ENCODE measurements around the gene PPP2R5A.

DNA sequence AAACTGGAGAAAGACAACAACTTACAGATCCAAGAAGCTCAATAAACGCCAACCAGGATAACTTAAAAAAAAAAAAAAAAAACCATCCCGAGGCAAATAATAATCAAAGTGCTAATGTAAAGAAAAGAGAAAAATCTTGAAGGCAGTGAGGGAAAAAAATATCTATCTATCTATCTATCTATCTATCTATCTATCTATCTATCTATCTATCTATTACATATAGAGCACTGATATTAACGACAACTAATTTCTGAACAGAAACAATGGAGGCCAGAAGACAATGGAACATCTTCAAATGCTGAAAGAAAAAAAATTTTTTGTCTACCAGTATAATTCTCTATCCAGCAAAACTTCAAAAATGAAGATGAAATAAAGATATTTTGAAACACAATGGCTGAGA is 111.4 kb downstream of the PPP2R5A start:
- TF ChIP-seq POLR2A (IDR thresholded peaks at IDR 0.05; ENCODE audit: low read depth, low read length) (no peak), POLR2AphosphoS5 (IDR thresholded peaks at IDR 0.05; ENCODE audit: low read depth, low read length) (no peak), TAF1 (IDR thresholded peaks at IDR 0.05; ENCODE audit: borderline replicate concordance, low read depth, low read length) (no peak)

Data from GM12892 (cell line).